D341Med (cell line): ENCODE results near the gene SLC2A14.
"Not testable (repeated sequence)": the region's sequence is repeated elsewhere in the genome, so short reads cannot be mapped to it uniquely, and the experiment has no call there.

Experiments used
- DNase-seq: peaks from one replicate; pipeline ENCODE4 v3.0.0; 2012; ENCODE audit warnings: low spot score

SLC2A14 gene

DNA sequence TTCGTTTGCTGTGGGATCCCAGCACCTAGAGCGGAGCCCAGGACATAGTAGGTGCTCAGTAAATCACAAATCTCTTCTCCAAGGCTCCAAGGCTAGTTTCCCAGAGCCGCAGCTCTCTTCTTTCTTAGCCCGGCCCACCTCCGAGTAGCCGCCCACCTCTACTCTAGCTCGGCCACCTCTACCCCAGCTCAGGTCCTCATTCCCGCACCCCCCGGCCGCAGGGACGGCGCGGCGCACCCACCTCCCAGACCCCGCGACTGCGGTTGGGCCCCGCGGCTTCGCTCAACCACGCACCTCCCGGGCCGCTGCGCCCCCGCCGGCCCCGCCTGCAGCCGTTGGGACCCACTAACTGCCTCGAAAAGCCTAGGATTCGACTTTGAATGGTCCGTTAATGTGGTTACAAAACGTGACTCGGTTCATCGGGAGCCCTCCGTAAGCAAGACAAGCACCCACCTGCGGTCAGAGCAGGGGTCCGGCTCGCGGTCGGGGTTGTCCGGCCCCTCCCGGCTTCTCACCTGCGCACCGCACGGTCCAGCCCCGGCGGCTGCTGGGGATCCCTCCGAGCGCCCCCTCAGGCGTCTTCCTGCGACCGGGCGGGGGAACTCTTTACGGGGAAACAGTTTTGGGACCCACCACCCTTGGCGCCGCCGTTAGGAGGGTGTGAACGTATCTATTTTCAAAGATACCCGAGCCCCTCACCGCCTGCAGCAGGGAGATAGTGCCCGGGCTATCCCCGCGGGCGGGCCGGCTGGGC, at the start of gene SLC2A14:
Gene SLC2A14 (minus strand): TSS at position 350 of the 754 bp plus-strand sequence. CDS start 3,035 bp downstream, outside the sequence.
- no peak for DNase-seq

DNA sequence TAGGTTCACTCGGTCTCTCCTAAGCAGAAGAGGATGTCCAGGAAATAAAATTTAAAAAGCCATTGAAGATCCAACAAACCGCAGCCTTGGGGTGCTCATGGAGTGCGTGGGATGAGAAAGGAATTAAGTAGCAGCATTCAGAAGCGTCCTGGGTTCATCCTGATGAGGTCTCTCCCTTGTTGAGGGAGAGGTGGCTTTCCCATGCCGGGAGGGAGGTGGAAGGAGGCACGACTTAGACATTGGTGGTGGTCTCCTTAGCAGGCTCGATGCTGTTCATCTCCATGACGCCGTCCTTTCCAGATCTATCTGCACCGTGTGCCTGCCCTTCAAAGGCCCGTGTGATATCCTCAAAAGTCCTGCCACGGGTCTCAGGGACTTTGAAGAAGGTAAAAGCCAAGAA, 48.5 kb upstream of the SLC2A14 start:
- DNase-seq, result not testable (repeated sequence)

DNA sequence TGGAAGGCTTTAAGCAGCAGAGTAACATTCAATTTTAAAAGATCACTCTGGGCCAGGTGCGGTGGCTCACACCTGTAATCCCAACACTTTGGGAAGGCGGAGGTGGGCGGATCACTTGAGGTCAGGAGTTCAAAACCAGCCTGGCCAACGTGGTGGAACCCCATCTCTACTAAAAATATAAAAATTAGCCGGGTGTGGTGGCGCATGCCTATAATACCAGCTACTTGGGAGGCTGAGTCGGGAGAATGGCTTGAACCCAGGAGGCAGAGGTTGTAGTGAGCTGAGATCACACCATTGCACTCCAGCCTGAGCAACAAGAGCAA, 45.5 kb upstream of the SLC2A14 start:
- DNase-seq, result not testable (repeated sequence)

DNA sequence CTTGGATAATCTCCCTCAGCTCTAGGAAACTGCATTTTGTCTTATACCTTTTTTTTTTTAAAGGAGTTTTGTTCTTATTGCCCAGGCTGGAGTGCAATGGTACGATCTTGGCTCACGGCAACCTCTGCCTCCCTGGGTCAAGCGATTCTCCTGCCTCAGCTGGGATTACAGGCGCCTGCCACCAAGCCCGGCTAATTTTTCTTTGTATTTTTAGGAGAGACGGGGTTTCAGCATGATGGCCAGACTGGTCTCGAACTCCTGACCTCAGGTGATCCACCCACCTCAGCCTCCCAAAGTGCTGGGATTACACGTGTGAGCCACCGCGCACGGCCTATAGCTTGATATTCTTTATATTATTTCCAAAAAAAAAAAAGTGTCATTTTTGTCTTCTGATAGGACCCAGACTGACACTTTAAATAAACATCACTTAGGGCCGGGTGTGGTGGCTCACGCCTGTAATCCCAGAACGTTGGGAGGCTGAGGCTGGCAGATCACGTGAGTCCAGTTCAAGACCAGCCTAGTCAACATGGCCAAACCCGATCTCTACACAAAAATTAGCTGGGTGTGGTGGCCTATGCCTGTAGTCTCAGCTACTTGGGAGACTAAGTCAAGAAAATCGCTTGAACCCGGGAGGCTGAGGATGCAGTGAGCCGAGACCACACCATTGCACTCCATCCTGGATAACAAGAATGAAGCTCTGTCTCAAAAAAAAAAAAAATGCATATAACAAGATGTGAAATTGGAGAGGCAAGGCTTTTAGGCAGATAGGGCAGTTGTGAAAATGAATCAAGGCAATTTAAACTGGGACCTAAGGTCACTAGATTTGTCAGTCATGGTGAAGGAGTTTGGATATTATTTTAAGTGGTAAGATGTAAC, 44.9 kb upstream of the SLC2A14 start:
- DNase-seq, result no peak

DNA sequence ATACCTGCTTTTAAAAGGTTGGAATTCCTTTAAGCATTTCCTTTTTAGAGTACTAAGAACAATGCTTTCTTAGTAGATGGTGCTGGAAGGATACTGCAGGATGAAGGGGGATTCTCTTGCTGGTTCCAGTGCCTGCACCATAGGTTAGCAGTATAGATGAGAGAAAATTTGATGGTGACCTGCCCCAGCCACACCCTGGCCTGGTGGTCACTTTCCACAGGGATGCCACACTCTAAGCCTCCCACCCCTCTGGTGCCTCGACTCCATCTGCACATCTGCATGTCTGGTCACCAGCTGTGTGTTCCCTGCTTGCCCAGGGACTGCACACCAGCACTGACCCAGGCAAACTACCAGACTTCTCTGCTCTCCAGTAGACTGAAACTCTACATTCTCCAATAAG, 44.2 kb upstream of the SLC2A14 start:
- DNase-seq, result no peak

DNA sequence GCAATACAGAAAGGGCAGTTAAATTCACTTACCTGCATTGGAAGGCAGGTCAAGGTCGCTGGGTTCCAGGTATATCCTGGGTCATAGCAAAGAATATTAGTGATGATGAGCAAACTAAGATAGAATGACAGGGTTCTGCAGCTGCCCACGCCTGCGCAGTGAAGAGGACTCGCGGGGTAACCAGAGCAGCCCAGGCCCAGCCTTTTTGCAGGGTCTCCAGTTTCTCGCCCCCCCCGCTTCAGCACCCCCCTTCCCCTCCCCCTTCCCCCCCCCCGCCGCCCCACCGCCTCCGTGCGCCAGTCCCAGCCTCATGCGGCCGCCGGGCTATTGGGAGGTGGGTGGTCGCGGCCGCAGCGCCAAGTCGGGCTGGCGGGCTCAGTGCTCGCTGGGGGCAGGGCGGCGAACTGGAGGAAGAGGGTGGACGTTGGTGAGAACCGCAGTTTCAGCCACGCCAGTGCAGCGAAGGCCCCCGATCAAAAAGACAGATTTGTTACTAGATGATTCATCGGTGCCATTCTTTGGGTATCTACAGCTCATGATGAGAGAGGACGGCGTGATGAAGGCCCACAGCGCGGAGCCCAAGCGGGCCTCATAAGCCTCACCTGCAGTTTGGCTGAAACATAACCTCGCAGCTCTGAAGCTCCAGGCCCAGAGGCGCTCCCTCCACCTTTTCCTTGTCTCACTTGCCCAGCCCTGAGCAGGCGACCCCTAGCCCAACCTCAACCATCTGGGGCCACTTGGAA, 43.1 kb upstream of the SLC2A14 start:
- peak; percentile 27 for DNase-seq

DNA sequence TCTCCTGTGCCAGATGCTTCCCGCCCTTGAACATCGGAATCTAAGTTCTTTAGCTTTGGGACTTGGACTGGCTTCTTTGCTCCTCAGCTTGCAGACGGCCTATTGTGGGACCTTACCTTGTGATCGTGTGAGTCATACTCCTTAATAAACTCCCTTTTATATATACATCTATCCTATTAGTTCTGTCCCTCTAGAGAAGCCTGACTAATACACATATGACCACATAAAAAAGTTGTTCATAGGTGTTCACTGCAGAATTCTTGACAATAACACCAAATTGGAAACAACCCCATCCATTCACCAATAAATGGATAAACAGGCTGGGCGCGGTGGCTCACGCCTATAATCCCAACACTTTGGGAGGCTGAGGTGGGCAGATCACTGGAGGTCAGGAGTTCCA, 37.4 kb upstream of the SLC2A14 start:
- not testable (repeated sequence) for DNase-seq

DNA sequence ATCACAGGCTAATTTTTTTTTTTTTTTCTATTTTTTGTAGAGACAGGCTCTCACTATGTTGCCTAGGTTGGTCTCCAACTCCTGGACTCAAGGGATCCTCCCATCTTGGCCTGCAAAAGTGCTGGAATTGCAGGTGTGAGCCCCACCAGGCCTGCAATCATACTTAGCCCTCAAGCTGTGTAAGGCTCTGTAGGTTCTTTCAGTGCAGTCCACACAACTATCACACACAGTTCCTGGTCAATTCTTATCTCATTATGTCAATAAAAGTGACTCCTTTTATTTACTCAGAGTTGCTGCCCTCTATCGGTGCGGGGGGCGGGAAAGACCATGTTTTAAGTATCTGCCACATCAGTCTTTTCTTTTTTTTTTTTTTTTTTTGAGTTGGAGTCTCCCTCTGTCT, 34.3 kb upstream of the SLC2A14 start:
- peak; percentile 33 for DNase-seq

DNA sequence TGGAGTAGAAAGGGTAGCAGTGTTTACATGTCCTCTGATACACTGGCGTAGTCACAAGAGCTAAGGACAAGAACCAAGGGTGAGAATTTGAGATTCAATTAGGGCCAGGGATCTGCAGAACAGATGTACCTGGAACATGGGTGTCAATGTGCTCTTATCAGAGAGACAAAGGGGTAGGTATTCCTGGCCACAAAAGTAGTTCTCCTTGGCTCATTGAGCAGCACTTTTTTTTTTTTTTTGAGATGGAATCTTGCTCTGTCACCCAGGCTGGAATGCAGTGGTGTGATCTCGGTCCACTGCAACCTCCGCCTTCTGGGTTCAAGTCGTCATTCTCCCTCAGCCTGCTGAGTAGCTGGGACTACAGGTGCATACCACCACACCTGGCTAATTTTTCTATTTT, 33.6 kb upstream of the SLC2A14 start:
- not testable (repeated sequence) for DNase-seq

DNA sequence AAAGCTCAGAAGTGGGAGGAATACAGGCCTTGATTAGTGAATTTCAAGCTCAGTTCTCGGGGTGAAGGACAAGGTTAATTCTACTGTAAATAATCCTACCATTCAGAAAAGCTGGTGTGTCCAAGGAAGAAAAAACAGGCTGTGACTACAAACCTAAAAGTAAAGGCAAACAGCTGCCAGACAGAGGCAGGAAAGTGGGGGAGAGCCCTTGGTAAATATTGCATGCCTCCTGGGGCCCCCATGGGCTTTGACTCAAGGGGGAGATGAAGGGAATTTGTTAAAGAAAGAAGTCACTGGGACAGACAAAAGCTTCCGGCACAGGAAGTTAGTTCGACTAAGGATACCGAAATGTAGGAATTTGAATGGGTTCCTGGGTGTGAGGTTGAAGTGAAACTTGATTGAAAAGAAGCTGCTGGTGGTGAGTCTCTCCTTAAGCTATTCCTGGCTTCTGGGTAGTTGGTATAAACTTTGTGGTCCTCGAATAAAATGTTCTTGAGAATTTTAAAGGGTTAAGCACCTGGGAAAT, 32.9 kb upstream of the SLC2A14 start:
- DNase-seq, result not testable (repeated sequence)

DNA sequence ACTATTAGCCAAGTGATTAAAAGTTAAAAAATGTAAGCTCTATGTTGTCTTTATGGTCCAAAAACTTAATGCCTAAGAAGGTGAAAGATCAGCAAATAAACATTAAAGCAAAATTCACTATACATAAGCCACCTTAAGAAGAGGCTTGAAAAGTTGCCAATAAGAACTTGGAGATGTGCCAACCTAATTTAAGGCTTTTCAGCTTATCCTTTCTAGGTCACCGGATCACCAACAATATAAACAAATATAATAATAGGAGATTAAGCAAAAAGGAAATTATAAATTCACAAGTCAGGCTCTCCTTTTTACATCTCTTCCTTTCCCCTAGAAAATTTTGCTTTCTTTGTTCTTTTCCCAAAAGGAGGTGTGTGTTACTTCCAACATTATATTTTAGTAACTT, 32.4 kb upstream of the SLC2A14 start:
- DNase-seq, result peak; percentile 31

DNA sequence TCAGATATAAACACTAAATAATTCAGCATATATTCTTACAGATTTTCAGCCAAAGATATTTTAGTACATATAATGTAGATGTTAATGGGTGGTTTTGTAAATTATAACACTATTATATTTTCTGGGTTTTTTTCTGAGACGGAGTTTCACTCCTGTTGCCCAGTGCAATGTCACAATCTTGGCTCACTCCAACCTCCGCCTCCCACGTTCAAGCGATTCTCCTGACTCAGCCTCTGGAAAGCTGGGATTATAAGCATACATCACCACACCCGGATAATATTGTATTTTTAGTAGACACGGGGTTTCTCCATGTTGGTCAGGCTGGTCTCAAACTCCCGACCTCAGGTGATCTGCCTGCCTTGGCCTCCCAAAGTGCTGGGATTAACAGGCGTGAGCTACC, 29.7 kb upstream of the SLC2A14 start:
- not testable (repeated sequence) for DNase-seq

DNA sequence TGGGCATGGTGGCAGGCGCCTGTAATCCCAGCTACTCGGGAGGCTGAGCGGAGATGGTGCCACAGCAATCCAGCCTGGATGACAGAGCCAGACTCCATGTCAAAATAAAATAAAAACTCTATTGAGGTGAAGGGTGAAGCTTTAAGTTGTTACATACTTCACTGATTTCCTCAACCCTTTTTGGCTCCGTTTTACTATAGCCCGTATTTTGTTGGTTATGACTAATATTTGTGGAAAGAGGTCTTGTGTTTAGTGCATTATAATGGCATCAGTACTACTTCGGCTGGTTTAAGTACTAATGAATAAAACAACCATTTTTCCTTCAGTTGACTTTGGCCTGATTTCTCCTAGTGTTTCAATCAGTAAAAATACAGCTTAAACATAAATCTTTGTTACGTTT, 27.0 kb upstream of the SLC2A14 start:
- no peak for DNase-seq

DNA sequence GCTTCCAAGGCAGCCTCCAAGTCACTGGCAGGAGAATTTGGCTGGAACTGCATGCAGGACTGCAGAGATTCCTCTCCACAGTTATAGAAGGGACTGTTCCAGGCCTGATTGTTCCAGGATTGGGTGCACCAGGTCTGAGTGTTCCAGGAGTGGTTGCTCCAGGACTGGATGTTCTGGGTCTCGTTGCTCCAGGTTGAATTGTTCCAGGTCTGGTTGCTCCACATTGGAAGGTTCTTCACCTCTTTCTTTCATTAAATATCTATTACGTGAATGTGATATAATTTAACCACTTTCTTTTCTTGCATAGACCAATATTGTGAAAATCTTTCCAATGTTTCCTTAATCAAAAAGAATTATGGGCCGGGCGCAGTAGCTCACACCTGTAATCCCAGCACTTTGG, 24.0 kb upstream of the SLC2A14 start:
- not testable (repeated sequence) for DNase-seq

DNA sequence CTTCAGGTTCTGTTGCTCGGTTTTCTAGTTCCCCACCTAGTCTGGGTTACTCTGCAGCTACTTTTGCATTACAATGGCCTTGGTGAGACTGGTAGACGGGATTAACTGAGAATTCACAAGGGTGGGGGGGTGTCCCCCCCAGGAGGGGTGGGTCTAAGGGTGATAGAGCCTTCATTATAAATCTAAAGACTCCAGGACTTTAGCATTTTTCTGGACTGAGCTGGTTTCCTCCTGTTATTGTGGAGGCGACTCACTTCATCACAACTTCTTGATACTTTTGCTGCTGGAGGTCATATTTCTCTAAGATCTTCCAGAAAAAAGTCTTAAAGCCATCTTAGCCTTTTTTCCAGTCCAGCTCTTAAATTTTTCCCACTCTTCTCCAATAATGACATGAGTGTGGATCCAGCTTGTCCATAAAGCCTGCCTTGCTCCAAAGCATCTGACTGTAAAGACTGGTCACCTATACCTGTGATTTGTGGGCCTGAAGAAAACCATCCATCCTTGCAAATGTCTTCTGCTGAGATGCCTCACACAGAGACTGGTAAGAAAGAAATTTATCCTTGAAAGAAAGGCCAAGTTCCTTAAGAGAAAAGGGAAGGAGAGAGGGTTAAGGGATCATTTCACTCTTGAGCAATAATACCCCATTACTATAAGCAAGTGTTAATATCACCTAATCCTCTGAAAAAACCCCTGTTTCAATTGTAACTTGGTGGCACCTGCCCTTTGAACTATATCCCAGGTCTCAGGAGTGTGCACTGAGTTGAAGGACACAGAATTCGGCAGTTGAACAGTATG, 19.7 kb upstream of the SLC2A14 start:
- DNase-seq, result no peak

DNA sequence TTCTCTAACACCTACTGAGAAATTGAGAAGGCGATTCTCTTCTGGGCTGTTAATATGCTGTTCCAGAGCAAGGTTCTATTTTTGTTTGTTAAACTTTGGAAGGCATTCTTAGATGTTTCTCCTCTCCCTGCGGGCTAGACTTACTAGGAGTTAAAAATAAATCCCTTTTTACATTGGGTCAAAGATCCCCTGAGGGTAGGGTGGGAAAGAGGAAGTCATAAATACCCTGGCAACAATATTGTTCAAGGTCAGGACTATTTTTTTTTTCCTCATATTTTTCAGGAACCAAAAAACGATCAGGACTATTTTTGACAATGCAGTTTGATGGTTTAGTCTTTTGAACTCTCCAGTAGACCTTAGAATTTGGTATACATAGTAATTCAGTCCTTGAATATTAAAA, 12.0 kb upstream of the SLC2A14 start:
- no peak for DNase-seq

DNA sequence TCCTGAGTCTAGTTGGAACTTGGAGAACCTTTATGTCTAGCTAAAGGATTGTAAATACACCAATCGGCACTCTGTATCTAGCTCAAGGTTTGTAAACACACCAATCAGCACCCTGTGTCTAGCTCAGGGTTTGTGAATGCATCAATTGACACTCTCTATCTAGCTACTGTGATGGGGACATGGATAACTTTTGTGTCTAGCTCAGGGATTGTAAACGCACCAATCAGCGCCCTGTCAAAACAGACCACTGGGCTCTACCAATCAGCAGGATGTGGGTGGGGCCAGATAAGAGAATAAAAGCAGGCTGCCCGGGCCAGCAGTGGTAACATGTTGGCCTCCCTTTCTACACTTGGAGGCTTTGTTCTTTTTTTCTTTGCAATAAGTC, 9.0 kb upstream of the SLC2A14 start:
- DNase-seq, result not testable (repeated sequence)

DNA sequence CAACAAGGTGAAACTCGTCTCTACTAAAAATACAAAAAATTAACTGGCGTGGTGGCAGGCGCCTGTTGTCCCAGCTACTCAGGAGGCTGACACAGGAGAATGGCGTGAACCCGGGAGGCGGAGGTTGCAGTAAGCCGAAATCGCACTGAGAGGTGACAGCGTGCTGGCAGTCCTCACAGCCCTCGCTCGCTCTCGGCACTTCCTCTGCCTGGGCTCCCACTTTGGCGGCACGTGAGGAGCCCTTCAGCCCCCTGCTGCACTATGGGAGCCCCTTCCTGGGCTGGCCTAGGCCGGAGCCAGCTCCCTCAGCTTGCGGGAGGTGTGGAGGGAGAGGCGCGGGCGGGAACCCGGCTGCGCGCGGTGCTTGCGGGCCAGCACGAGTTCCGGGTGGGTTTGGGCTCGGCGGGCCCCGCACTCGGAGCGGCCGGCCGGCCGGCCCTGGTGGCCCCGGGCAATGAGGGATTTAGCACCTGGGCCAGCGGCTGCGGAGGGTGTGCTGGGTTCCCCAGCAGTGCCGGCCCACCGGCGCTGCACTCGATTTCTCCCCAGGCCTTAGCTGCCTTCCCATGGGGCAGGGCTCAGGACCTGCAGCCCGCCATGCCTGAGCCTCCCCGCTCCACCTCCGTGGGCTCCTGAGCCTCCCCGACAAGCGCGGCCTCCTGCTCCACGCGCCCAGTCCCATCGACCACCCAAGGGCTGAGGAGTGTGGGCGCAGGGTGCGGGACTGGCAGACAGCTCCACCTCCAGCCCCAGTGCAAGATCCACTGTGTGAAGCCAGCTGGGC, 8.4 kb upstream of the SLC2A14 start:
- DNase-seq, result not testable (repeated sequence)

DNA sequence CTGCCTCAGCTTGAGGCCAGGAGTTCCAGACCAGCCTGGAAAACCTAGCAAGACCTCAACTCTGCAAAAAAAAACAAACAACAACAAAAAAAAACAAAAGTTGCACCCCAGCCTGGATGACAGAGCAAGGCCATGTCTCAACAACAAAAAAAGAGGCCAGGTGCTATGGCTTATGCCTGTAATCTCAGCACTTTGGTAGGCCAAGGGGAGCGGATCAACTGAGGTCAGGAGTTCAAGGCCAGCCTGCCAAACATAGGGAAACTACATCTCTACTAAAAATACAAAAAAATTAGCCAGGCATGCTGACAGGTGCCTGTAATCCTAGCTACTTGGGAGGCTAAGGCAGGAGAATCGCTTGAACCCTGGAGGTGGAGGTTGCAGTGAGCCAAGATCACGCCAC, 6.5 kb upstream of the SLC2A14 start:
- no peak for DNase-seq

DNA sequence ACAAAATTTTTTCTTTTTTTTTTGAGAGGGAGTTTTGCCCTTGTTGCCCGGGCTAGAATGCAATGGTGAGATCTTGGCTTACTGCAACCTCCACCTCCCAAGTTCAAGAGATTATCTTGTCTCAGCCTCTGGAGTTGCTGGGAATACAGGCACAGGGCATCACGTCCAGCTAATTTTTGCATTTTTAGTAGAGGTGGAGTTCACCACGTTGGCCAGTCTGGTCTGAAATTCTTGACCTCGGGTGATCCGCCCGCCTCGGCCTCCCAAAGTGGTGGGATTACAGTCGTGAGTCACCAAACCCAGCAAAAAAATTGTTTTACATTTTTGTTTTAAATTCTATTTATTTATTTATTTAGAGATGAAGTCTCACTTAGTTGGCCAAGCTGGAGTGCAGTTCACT, 4.7 kb upstream of the SLC2A14 start:
- no peak for DNase-seq

DNA sequence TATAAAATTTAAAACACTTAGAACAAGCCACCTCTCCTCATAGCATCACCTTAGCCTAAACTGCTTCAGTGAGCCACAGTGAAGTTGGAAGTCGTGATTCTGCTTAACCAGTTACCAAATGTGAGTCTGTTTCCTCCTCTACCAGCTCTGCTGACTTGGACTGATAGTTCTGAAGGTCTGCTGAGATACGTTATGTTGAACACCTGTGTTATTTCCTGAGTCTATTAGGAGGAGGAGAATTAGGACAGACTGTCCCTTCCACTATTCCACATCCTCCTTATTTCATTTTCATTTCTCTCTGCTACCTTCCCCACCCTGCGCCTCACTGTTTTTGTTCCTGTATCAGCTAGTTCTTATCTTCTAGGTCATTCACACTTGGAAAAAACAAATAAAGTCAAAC, 2.4 kb downstream of the SLC2A14 start:
- no peak for DNase-seq
